Measurements from ENCODE around the gene CBR1. TPM values are rescaled to one million over a fixed set of nuclear protein-coding genes. Genes with fewer than 3 reads are reported as not detected.

CBR1 gene
- total and polyA plus RNA-seq, 4 donors = 36.1 to 158 (median 74.4) TPM

DNA sequence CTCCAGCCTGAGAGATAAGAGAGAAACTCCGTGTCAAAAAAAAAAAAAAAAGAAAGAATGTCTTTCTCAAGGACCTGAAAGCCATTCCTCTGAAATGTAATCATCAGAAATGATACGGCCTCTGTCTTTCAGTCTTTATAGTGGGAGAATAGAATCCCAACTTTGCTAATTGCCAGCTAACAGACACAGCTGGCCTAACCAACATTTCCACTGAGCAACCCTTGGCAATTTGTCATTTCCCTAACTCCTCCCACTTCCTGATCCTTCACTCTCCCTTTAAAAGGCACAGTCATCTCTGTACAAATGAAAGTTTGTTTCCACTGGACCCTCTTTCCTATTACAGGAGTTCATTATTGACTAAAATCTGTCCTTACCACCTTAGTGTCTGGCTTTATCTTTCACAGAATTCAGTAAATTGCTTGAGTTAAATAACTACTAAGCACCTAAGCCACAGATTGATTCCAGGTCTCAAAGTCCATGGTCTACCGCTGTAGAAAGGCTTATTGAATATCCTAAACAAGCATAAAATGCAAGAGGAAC is 4.3 kb upstream of the CBR1 start:
- DNase-seq (peak in 1 of 3 donors; percentile 22), ATAC-seq (ENCODE audit: insufficient read depth, low FRiP score) (no peak)
- H3K9ac ChIP-seq (ENCODE audit: insufficient read depth in 1 of 2, low read length in 2 of 2) = no peak overlapping the region
- H3K9me3 ChIP-seq (ENCODE audit: control insufficient read depth in 4 of 4, insufficient read depth in 3 of 4, low read length in 3 of 4) = peaks cover 0 to 3% (median 2%) of the 10 kb centered on the region in 4 donors
- H3K27ac ChIP-seq (ENCODE audit: low read depth in 1 of 2, low read length in 1 of 2) = no peak overlapping the region
- no peak for TF ChIP-seq CTCF (IDR thresholded peaks at IDR 0.05; ENCODE audit: control extremely low read depth, extremely low read depth)
- H3K36me3 ChIP-seq (ENCODE audit: control insufficient read depth in 4 of 4, insufficient read depth in 4 of 4, low read length in 4 of 4) = no peaks in the 10 kb centered on the region
- peaks cover 0 to 6% (median 0%) of the 10 kb centered on the region in 5 donors for H3K4me1 ChIP-seq (ENCODE audit: control insufficient read depth in 5 of 5, insufficient read depth in 5 of 5, low read length in 5 of 5)
- H3K27me3 ChIP-seq (ENCODE audit: control insufficient read depth in 3 of 3, insufficient read depth in 3 of 3, low read length in 2 of 3) = peaks cover 0 to 4% (median 0%) of the 10 kb centered on the region in 3 donors
- no peak overlapping the region for H3K4me3 ChIP-seq
- 53 to 70% methylated on average over 3 of the region's 3 CpGs for WGBS, 2 donors

- peaks cover 0 to 4% (median 0%) of the 10 kb centered on the region in 3 donors for H3K27me3 ChIP-seq (ENCODE audit: control insufficient read depth in 3 of 3, insufficient read depth in 3 of 3, low read length in 2 of 3)
- no peak for TF ChIP-seq CTCF (IDR thresholded peaks at IDR 0.05; ENCODE audit: control extremely low read depth, extremely low read depth)
- H3K36me3 ChIP-seq (ENCODE audit: control insufficient read depth in 4 of 4, insufficient read depth in 4 of 4, low read length in 4 of 4) = peaks cover 0 to 13% (median 4%) of the 10 kb centered on the region in 4 donors
- H3K4me1 ChIP-seq (ENCODE audit: control insufficient read depth in 5 of 5, insufficient read depth in 5 of 5, low read length in 5 of 5) = peaks cover 0 to 16% (median 0%) of the 10 kb centered on the region in 5 donors
- H3K9me3 ChIP-seq (ENCODE audit: control insufficient read depth in 4 of 4, insufficient read depth in 3 of 4, low read length in 3 of 4) = peaks cover 0 to 3% (median 2%) of the 10 kb centered on the region in 4 donors
- DNase-seq (no peak), ATAC-seq (ENCODE audit: insufficient read depth, low FRiP score) (no peak)
- no peak overlapping the region for H3K4me3 ChIP-seq
- H3K27ac ChIP-seq (ENCODE audit: low read depth in 1 of 2, low read length in 1 of 2) = no peak overlapping the region
- no peak overlapping the region for H3K9ac ChIP-seq (ENCODE audit: insufficient read depth in 1 of 2, low read length in 2 of 2)
- 96 to 100% methylated on average over 5 of the region's 5 CpGs for WGBS, 2 donors
Observed at GRCh38 chr21:36068748-36069398, 951 bp upstream of the CBR1 start.

GRCh38 chr21:36070999-36071398 is 1.2 kb downstream of the CBR1 start:
- no peak for DNase-seq
- no peak overlapping the region for H3K9ac ChIP-seq (ENCODE audit: insufficient read depth in 1 of 2, low read length in 2 of 2)

More at GRCh38 chr21:36070999-36071398, 1.2 kb downstream of the CBR1 start:
- ATAC-seq (ENCODE audit: insufficient read depth, low FRiP score) = no peak
- Histone ChIP-seq H3K27me3 (ENCODE audit: control insufficient read depth in 3 of 3, insufficient read depth in 3 of 3, low read length in 2 of 3) (peaks cover 0 to 4% (median 0%) of the 10 kb centered on the region in 3 donors), H3K27ac (ENCODE audit: low read depth in 1 of 2, low read length in 1 of 2) (no peak overlapping the region), H3K4me3 (no peak overlapping the region), H3K9me3 (ENCODE audit: control insufficient read depth in 4 of 4, insufficient read depth in 3 of 4, low read length in 3 of 4) (peaks cover 0 to 3% (median 2%) of the 10 kb centered on the region in 4 donors), H3K4me1 (ENCODE audit: control insufficient read depth in 5 of 5, insufficient read depth in 5 of 5, low read length in 5 of 5) (peaks cover 0 to 13% (median 0%) of the 10 kb centered on the region in 5 donors), H3K36me3 (ENCODE audit: control insufficient read depth in 4 of 4, insufficient read depth in 4 of 4, low read length in 4 of 4) (peaks cover 0 to 13% (median 4%) of the 10 kb centered on the region in 4 donors)
- no peak for TF ChIP-seq CTCF (IDR thresholded peaks at IDR 0.05; ENCODE audit: control extremely low read depth, extremely low read depth)
- WGBS, 2 donors = 89 to 90% methylated on average over 7 of the region's 7 CpGs
